ENCODE measurements around the gene AAMP.
A peak's percentile ranks its signal among the peaks of the same experiment; 100 is the strongest.

The AAMP gene

DNA sequence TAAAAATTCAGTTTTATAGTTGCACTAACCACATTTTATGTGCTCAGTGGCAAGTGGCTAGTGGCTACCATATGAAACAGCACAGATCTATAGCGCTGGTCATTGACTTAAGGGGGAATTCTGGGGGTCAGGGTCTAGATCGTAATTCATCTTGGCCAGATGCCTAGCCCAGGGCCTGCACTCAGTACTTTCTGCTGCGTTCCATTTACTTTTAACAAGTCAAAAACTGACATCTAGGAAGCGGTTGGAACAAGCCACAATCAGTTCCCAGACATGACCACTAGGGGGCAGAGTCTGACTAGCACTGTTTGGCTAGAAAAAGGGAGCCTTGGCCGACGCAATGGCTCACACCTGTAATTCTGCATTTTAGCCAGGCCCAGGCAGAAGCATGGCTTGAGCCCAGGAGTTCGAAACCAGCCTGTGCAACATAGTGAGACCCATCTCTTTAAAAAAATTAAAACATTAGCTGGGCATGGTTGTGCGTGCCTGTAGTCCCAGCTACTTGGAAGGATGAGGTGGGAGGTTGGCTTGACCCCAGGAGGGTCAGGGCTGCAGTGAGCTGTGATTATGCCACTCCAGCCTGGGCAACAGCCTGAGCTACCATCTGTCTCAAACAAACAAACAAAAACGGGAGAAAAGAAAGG lies 31.4 kb upstream of the AAMP start:
- no peaks in the 10 kb centered on the region for H3F3A ChIP-seq (ENCODE audit: insufficient read depth, low read length)
- no peaks in the 10 kb centered on the region for H3K36me3 ChIP-seq (replicated peaks; ENCODE audit: insufficient read depth, low read length)
- H3K9me3 ChIP-seq (replicated peaks; ENCODE audit: insufficient read depth, low read length) = no peaks in the 10 kb centered on the region
- no peaks in the 10 kb centered on the region for H3K27me3 ChIP-seq (replicated peaks; ENCODE audit: insufficient read depth, low read length)
- H3K79me2 ChIP-seq (ENCODE audit: low read length) = no peaks in the 10 kb centered on the region
- H3K4me1 ChIP-seq (ENCODE audit: low read length) = no peaks in the 10 kb centered on the region
- no peak overlapping the region for H3K27ac ChIP-seq (ENCODE audit: low read length)
- peak; percentile 90 for DNase-seq
- H4K20me1 ChIP-seq (ENCODE audit: insufficient read depth, low read length) = no peaks in the 10 kb centered on the region
- H3K9ac ChIP-seq (ENCODE audit: low read length) = 0 out of 2 replicates have a peak overlapping the region, but pooled peaks have one; percentile 7
- H3K4me3 ChIP-seq (ENCODE audit: low read length) = no peak overlapping the region
- 0 out of 2 replicates have a peak overlapping the region, but pooled peaks have one; percentile 35 for H2AFZ ChIP-seq (ENCODE audit: low read length)
- H3K4me2 ChIP-seq (ENCODE audit: low read depth, low read length) = 0 out of 2 replicates have a peak overlapping the region, but pooled peaks have one; percentile 10
- TF ChIP-seq EZH2 (optimal IDR thresholded peaks at IDR 0.05; ENCODE audit: low read depth, low read length) (no peak), EZH2phosphoT487 (IDR thresholded peaks at IDR 0.05; ENCODE audit: low read length) (no peak)
- TF ChIP-seq, protein P1, sequence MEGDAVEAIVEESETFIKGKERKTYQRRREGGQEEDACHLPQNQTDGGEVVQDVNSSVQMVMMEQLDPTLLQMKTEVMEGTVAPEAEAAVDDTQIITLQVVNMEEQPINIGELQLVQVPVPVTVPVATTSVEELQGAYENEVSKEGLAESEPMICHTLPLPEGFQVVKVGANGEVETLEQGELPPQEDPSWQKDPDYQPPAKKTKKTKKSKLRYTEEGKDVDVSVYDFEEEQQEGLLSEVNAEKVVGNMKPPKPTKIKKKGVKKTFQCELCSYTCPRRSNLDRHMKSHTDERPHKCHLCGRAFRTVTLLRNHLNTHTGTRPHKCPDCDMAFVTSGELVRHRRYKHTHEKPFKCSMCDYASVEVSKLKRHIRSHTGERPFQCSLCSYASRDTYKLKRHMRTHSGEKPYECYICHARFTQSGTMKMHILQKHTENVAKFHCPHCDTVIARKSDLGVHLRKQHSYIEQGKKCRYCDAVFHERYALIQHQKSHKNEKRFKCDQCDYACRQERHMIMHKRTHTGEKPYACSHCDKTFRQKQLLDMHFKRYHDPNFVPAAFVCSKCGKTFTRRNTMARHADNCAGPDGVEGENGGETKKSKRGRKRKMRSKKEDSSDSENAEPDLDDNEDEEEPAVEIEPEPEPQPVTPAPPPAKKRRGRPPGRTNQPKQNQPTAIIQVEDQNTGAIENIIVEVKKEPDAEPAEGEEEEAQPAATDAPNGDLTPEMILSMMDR (IDR thresholded peaks at IDR 0.05; ENCODE audit: low read length) = peak; percentile 93
- no peaks in the 10 kb centered on the region for H3K9me2 ChIP-seq (replicated peaks; ENCODE audit: insufficient read depth, low read length)

DNA sequence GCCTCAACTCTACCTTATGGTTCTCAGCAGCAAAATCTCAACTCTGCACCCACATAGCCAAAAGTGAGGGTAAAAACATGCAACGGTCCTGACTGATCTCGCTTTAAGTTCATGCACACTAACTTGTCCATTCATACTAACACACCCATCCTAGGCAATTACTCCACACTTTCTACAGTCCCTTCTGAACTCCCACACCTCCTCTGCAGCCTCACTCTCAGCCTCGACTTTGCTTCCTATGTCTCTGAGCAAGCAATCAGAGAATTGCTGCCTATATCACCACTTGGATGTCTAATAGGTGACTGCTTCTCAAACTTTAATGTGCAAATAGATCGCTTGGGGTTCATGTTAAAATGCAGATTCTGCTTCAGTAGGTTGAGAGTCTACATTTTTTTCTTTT lies 30.2 kb upstream of the AAMP start:
- H3K9me2 ChIP-seq (replicated peaks; ENCODE audit: insufficient read depth, low read length) = no peaks in the 10 kb centered on the region
- H3K79me2 ChIP-seq (ENCODE audit: low read length) = no peaks in the 10 kb centered on the region
- H3K4me1 ChIP-seq (ENCODE audit: low read length) = peaks cover 9% of the 10 kb centered on the region
- H3K9me3 ChIP-seq (replicated peaks; ENCODE audit: insufficient read depth, low read length) = no peaks in the 10 kb centered on the region
- no peak overlapping the region for H2AFZ ChIP-seq (ENCODE audit: low read length)
- H3K9ac ChIP-seq (ENCODE audit: low read length) = no peak overlapping the region
- no peaks in the 10 kb centered on the region for H3K27me3 ChIP-seq (replicated peaks; ENCODE audit: insufficient read depth, low read length)
- DNase-seq = no peak
- no peaks in the 10 kb centered on the region for H3K36me3 ChIP-seq (replicated peaks; ENCODE audit: insufficient read depth, low read length)
- no peak overlapping the region for H3K27ac ChIP-seq (ENCODE audit: low read length)
- H4K20me1 ChIP-seq (ENCODE audit: insufficient read depth, low read length) = no peaks in the 10 kb centered on the region
- TF ChIP-seq EZH2phosphoT487 (IDR thresholded peaks at IDR 0.05; ENCODE audit: low read length) (no peak), EZH2 (optimal IDR thresholded peaks at IDR 0.05; ENCODE audit: low read depth, low read length) (no peak)
- TF ChIP-seq, protein P1 (IDR thresholded peaks at IDR 0.05; ENCODE audit: low read length) = no peak
- no peak overlapping the region for H3K4me2 ChIP-seq (ENCODE audit: low read depth, low read length)
- H3K4me3 ChIP-seq (ENCODE audit: low read length) = no peak overlapping the region
- 0 out of 2 replicates have a peak, but pooled peaks cover 5% of the 10 kb centered on the region for H3F3A ChIP-seq (ENCODE audit: insufficient read depth, low read length)

DNA sequence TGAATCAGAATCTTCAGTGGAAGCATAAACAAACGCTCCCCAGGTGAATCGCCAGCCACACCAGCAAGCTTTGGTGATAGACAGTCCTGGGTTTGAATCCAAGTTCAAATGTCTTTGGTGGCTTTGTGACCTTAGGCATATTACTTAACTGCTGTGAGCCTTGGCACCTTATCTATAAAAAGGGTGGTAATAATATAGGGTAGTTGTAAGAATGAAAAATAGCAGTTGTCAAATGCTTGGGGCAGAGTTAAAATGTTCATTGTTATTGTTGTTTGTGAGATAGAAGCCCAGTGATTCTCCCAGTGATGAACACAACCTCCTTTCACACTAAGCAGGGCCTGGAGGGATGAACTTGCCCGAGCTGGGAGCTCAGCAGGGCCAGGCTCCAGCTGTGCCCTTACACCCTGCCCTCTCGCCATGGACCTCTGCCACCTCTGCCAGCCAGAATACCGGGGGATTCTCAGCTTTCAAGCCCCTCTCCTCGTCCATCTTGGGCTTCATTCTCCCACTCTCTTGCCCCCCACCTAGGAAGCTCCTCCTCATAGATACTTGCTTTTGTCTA lies 28.5 kb upstream of the AAMP start:
- Histone ChIP-seq H3K9me2 (replicated peaks; ENCODE audit: insufficient read depth, low read length) (no peaks in the 10 kb centered on the region), H2AFZ (ENCODE audit: low read length) (no peak overlapping the region), H3K4me1 (ENCODE audit: low read length) (peaks cover 21% of the 10 kb centered on the region), H3K9me3 (replicated peaks; ENCODE audit: insufficient read depth, low read length) (no peaks in the 10 kb centered on the region), H3K4me2 (ENCODE audit: low read depth, low read length) (no peak overlapping the region), H4K20me1 (ENCODE audit: insufficient read depth, low read length) (no peaks in the 10 kb centered on the region), H3F3A (ENCODE audit: insufficient read depth, low read length) (0 out of 2 replicates have a peak, but pooled peaks cover 9% of the 10 kb centered on the region), H3K27ac (ENCODE audit: low read length) (no peak overlapping the region), H3K27me3 (replicated peaks; ENCODE audit: insufficient read depth, low read length) (no peaks in the 10 kb centered on the region), H3K9ac (ENCODE audit: low read length) (no peak overlapping the region), H3K79me2 (ENCODE audit: low read length) (no peaks in the 10 kb centered on the region), H3K36me3 (replicated peaks; ENCODE audit: insufficient read depth, low read length) (no peaks in the 10 kb centered on the region), H3K4me3 (ENCODE audit: low read length) (no peak overlapping the region)
- TF ChIP-seq EZH2 (optimal IDR thresholded peaks at IDR 0.05; ENCODE audit: low read depth, low read length) (no peak), EZH2phosphoT487 (IDR thresholded peaks at IDR 0.05; ENCODE audit: low read length) (no peak)
- TF ChIP-seq, protein P1 (IDR thresholded peaks at IDR 0.05; ENCODE audit: low read length) = no peak
- no peak for DNase-seq
